HG03439 (cell line): ENCODE results near the gene LACRT.
"Not testable (repeated sequence)": the region's sequence is repeated elsewhere in the genome, so short reads cannot be mapped to it uniquely, and the experiment has no call there.

Experiments used
- ATAC-seq: cut with Tn5 transposase; IDR thresholded peaks from one replicate; pipeline ENCODE4 v1.9.1; 2021; ENCODE audit warnings: mild to moderate bottlenecking, moderate library complexity; ENCODE audit not compliant: unreplicated experiment

LACRT gene

DNA sequence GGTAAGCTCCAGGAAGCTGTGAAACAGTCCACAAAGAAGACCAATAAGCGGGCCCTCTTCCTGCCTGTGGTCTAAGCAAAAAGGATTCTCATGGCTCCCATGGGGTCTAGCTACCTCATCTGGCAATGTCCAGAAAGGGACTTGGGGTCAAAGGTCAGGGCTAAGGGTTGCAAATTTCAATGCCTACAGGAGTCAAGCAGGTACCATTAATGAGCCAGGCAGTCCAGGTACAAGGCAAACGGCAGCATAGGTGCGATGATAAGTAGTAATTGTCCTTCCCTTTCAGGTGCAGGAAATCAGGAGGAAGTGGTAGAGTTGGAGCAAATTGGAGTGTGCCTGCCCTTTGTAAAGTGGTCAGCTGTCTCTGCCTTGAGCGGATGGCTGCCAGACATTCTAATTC lies 6.4 kb upstream of the LACRT start:
- no peak for ATAC-seq

DNA sequence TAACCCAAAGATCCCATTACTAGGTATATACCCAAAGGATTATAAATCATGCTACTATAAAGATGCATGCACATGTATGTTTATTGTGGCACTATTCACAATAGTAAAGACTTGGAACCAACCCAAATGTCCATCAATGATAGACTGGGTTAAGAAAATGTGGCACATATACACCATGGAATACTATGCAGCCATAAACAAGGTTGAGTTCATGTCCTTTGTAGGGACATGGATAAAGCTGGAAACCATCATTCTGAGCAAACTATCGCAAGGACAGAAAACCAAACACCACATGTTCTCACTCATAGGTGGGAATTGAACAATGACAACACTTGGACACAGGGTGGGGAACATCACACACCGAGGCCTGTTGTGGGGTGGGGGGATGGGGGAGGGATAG lies 4.4 kb upstream of the LACRT start:
- ATAC-seq = not testable (repeated sequence)

DNA sequence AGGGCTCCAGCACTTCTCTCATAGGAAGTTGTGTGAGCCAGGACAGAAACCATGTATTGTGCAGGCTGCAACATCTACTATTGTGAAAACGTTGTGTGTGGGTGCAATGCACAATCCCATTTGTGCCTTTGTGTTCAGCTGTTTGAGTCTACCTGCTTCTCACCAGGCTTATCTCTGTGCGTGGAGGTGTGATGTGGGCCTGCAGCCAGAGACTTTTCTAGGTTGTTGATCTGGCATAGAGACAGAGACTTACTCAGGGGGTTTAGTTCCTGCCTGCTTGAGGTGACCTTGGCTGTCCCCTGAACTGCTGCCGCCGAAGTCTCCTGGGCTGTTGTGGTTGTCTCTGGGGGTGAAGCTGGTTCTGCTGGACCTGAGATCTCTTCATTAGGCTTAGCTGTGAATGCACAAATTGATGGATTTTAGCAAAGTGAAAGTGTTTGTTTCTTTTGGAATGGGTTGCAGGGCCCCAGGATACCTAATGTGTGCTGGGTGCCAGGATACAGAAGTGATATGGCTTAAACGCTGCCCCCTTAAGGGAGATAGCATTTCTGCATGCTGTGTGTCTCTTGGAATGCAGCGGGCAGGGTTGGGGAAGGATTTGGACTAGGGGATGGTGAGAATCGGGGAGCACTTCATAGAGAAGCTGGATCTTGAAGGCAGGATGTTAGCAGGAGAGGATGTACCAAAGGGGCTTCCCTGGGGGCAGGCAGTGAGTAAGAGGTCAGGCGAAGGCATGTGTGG lies 2.5 kb downstream of the LACRT start:
- ATAC-seq = no peak

DNA sequence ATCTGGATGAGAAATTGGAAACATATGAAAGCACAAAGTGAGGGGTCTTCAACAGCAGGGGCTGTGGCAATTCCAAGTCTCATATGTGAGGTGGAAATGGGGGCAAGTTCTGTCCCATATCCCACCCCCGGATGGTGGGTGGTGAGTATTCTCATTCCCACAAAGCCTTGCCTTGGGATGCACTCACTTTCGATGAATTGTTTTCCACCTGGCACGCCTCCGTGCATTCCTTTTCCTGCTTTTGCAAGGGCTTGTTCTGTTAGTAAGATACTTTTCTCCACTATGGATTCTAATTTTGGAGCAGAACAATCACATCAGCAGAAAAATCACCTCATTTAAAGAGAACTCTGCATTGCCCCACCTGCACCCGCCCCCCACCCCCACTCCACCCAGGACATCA lies 3.1 kb downstream of the LACRT start:
- ATAC-seq = no peak

DNA sequence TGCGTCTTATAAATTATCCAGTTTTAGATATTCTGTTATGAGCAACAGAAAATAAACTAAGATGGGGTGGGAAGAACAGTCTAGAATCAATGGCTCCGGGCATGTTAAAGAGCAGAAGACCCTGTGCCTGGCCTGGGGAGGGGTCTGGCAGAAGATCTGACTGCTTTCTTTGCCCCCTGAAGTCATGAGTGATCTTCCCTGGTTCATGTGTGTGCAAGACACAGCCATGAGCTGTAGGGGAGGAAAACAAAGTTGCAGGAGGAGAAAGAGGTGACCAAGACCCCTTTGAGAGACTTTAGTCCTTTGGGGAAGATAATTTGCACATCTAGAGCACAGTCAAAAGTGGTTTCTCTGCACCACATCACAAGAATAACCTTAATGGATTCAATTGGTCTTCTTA lies 4.8 kb downstream of the LACRT start:
- no peak for ATAC-seq

DNA sequence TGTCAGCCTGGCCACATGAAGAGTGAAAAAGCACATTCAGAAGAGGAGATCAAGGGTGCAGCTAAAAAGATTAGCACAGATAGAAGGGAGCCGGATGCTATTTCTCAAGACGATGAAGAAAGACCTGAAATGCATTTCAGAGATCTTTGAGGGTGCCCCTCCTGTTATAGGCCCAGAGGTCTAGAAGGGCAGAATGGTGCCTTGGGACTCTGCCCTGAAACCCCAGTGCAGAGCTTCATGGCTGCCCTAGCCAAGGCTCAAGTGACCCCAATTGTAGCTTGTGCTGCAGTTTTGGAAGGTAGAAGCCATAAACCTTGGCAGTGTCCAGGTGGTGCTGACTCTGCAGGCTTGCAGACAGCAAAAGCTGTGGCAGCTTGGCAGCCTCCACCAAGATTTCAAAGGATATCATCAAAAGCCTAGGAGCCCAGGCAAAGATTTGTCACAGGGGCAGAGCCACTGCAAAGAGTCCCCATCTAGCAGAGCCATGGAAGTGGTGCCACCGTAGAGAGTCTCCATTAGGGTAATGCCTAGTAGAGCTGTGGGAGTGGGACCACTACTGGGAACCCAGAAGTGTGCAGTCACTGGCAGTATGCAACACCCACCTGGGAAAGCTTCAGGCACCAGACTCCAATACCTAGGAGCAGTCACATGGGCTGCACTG lies 6.4 kb downstream of the LACRT start:
- ATAC-seq = no peak

DNA sequence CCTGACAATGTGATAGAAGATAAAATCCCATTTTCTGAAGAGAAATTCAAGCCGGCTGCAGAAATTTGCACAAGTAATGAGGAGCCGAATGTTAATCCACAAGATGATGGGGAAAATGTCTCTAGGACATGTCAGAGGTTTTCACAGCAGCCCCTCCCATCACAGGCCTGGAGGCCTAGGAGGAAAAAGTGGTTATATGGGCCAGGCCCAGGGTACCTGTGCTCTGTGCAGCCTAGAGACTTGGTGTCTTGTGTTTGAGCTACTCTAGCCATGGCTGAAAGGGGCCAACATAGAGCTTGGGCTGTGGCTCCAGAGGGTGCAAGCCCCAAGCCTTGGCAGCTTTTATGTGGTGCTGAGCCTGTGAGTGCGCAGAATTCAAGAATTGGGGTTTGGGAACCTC lies 7.4 kb downstream of the LACRT start:
- ATAC-seq = no peak

DNA sequence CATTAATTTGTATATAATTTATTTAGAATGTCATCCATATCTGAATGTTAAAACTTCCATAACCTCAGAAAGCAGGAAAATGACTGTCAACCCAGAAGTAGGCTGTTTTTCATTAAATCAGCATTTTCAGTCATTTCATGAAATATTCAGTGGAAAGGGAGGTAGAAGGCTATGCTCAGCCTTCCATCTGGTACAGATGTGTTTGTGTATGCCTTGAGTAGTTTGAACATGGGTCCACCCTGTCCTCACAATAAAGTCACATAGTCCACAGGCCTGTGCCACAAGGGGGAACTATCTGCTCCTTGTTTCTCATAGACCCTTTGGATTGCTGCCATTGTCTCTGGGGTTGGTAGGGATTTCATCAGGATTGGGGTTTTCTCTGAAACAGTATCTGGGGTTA lies 9.1 kb downstream of the LACRT start:
- no peak for ATAC-seq

DNA sequence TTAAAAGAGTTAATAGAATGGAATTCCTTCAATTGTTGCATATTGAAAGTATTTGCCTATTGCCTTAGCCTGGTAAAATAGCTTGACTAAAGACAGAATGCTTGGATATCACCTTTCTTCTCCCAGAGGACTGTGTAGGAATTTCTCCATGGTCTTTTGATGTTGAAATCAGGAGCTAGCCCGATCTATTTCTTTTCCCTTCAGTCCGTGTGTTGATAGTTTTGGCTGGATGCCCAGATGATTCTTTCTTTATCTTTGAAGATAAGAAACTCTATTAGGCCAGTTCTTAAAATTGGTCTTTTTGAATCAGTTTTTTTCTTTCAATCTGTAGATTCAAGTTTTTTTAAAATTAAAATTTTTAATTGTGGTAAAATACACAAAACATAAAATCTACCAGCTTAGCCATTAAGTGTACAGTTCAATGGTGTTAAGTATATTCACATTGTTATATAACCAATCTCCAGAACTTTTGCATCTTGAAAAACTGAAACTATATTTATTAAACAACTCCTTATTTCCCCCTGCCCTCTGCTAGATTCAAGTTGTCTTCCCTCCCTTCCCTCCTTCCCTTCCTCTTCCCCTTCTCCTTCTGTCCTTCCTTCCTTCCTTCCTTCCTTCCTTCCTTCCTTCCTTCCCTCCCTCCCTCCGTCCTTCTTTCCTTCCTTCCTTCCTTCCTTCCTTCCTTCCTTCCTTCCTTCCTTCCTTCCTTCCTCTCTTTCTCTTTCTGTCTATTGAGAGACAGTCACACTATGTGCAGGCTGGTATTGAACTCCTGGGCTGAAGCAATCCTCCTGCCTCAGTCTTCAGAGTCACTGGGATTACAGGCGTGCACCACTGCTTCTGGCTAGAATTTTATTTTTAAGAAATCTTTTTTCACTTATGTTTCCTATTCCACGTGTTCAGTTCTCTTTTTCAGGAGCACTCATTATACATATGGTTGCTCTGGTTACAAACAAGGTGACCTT lies 10.1 kb downstream of the LACRT start:
- ATAC-seq = no peak

DNA sequence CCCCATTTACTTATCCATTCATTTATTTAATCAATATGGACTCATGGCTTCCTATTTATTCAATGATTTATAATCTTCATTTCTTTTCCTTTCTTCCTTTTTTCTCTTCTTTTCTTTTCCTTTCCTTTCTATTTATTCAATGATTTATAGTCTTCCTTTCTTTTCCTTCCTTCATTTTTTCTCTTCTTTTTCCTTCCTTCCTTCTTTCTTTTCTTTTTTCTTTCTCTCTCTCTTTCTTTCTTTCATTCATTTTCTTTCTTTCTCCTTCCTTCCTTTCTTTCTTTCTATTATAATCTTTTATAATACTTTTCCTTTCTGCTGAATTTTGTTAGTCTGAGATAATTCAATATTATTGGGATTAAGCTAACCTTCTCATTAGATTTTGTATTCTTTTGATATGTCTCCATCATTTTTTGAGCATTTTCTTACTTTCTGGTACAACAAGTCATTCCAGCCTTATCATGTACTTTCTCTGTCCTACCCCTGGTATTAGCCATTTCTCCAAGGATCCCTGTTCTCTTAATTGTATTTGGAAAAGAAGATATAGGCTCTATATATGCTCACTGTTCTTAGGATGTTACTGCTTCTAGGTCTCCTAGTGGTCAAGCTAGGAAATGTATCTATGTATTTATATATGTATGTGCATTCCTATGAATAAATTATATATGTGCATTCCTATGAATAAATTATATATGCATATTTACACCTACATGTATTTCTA lies 12.1 kb downstream of the LACRT start:
- no peak for ATAC-seq

DNA sequence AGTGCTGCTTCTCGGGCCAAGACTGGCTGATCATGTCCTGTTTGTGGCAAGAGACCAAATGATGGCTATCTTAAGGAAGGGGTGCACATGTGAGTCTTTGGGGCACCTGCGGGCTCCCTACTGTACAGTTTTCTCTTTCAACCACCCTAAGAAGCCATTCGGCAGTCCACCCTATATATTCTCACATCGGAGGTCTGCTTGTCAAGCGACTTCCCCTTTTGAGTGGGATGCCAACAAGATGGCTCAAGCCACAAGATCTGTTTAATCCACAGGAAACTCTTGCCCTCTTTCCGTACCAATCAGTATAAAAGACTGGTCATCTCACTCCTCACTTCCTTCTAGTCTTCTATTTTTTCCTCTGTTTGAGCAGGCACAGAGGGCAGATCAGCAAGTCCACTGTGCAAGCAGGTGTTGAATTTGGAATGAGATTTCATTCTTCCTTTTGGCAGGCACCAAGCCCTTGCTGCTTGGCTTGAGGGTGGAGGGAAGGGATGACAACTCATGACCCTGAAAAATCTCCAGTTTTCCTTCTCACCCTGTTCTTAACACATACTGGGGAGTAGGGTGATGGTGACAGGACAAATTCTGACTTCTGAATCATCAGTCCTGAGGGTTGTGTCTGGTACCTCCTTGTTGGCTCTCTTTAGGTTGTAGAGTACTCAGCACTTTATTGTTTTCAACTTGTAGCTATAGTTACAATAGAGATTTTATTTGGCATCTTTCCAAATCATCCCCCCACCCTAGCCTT lies 17.6 kb downstream of the LACRT start:
- ATAC-seq = no peak

DNA sequence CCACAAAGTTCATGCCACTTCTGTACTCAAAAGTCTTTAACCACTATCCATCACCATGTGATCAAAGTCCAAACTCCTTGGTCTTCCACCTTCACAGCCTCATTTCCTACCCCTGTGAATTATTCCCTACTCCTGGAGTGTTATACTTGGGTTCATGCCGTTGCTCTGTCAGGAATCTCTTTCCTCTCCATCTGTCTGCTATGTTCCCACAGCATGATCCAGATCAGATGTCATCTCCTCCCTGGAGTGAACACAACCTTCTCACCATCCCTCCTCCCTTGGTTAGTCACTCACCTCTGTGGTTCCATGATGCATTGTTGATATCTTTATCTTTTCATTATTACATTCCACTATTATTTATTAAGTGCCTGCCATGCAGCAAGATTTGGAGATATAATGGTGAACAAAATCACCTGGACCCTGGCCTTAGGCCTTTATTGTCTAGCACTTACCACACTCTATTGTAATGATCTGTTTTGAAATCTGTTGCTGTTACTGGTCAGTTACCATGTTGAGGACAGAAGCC lies 22.4 kb downstream of the LACRT start:
- ATAC-seq = no peak

DNA sequence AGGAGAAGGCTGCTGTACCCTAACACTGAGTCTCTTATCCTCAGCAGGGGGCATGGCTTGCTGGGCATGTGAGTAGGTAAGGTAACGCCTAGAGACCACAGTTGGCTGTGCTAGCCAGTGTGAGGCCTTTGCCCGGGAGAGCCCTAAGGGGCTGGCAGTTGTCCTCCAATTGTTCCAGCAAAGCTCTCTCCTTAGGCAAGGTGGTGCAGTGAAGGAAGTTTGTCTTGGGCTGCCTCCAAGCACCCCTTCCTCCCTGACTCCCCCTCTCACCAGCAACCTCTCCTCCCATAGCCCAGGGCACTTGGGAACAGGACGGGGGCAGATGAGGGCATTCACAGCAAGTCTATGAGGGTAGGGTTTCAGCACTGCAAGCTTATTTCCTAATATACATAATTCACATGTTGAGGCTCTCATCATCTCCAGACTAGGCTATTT lies 23.0 kb downstream of the LACRT start:
- ATAC-seq = no peak

DNA sequence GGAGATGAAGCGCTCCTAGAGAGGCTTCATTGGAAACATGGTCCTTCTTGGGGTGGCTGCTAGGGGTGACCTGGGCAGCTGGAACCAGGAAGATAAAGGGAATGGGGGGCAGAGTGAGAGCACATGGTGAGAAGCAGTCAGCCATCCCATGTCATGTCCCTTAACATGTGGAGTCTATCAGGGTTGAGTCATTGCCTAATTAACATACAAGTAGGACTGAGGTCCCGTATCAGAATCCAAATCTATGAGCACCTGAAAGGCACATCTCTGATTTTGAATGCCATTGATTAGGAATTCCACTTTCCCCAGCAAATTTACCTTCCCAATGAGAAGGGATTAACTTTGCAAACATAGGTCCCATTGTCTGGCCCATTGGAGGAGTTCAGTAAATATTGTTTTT lies 25.9 kb downstream of the LACRT start:
- no peak for ATAC-seq

DNA sequence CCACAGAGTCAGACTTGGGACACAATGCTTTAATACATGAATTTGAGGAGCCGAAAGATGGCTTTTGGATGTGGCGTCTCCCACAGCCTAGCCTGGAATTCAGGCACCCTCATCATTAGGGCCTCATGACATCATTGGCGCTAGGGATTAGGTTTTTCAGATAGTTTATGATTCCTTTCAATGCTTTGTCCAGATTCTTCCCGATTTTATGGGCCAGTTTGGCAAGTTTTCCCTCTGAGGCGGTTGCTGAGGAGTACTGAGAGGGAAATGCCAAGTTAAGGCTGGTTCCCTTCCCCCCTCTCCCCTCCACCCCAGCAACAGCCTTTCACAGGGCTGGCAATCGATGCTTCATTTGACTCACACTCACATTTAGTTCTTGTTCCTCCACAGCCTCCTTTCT lies 26.5 kb downstream of the LACRT start:
- no peak for ATAC-seq

DNA sequence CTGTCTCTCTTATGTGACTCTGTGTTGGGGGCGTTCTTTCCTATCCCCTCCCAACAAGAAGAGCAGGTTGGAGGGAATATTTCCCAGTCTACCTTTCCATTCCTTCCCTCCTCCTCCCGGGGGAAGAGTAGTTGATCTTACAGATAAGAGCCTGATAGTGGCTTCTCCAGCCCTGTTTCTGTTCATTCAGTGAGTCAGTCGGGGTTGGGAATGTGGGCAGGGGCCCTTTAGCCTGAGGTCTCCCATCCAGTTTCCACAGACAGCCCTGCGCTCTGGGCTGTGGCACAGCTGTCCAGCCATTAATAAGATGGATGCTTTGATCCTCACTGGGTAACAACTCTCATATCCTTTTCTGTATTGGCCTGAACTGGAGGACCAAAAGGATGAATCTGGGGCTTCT lies 28.1 kb downstream of the LACRT start:
- ATAC-seq = no peak

DNA sequence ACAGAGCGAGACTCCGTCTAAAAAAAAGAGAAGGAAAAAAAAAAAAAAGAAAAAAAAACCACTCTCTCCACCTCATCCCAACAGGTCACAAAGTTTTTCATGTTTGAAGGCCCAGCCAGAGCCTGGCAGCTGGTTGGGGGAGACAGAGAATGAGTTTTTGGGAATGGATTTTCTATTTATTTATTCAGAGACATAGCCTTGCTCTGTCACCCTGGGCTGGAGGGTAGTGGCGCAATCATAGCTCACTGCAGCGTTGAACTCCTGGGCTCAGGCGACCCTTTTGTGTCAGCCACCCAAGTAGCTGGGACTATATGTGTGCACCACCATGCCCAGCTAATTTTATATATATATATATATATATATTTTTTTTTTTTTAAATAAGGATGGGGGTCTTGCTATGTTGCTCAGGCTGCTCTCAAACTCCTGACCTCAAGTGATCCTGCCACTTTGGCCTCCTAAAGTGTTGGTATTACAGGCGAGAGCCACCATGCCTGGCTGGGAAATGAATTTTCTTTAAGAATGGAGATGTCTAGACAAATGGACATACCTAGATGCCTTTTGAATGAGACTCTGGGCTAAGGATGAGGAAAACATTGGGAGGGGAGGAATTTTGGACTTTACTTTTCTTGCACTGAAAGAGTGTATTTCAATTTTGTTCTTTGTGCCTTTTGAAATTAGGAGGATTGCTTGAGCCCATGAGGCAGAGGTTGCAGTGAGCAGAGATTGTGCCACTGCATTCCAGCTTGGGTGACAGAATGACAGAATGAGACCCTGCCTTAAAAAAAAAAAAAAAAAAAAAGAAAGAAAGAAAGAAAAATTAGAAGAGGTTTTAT lies 29.3 kb downstream of the LACRT start:
- ATAC-seq = no peak

DNA sequence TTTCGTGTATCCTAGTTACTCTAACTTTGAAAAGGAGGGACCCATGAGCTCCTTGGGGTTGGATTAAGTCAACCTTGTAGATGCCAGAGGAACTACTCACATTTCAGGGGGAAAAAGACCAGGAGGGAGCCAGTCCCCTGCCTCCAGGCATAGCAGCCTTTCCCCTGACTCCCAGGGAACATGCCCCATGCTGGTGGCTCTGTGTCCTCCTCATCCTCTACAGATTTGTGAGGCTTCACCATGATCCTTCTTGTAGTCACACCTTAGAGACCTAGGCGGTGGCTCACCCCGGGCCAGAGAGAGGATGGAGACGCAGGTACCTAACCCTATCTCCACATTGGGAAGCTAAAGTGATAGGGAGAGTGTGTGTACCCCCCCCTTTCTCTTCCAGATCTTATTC lies 30.3 kb downstream of the LACRT start:
- no peak for ATAC-seq

DNA sequence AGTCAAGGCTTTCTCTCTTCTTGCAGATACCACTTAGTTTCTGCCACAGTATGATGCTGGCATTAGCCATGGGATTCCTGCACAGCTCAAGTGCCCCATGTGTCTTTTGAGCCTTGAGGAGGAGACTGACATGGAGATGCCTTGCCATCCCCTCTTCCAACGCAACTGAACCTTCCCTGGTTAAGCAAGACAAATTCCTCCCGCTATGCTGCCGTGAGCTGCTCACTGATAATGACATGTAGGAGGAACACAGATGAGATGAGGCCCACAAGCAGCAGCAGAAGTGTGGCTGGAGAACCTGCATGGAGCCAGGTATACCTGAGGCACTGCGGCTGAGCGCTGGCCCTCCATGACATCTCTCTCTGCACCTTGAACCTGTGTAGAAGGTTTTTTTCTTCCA lies 30.8 kb downstream of the LACRT start:
- ATAC-seq = no peak
